Vagina (tissue), 2 donors: ENCODE measurements around the gene ARHGEF17. TPM values are rescaled to one million over a fixed set of nuclear protein-coding genes. Genes with fewer than 3 reads are reported as not detected.
A peak's percentile ranks its signal among the peaks of the same experiment; 100 is the strongest.

Experiments used
- DNase-seq, 2 donors: peaks; one replicate each; pipeline ENCODE4 v3.0.0-alpha.2; 2017; ENCODE audit errors: extremely low spot score in 2 of 2
- H3K27ac ChIP-seq: fragments of 200-600 bp; sonication (generic); one replicate; pipeline ENCODE4 v1.5.1; 2019
- H3K27me3 ChIP-seq: fragments of 200-600 bp; sonication (generic); one replicate; pipeline ENCODE4 v1.5.1; 2019
- H3K36me3 ChIP-seq, 2 donors: fragments of 200-600 bp; sonication (generic); one replicate each; pipeline ENCODE4 v1.5.1; 2017 to 2019
- H3K4me1 ChIP-seq: fragments of 200-600 bp; sonication (generic); one replicate; pipeline ENCODE4 v1.5.1; 2019
- H3K4me3 ChIP-seq, 2 donors: fragments of 200-600 bp; sonication (generic); 1 replicate in 1 of 2; 2 replicates in 1 of 2; pipeline ENCODE4 v1.5.1; 2016 to 2019
- H3K9me3 ChIP-seq: fragments of 200-600 bp; sonication (generic); one replicate; pipeline ENCODE4 v1.5.1; 2019
- CTCF ChIP-seq, 3 experiments: fragments of 450-650 bp in 2 of 3; fragments of 200-600 bp in 1 of 3; sonication (generic) in 1 of 3; IDR thresholded peaks; one replicate each; pipeline ENCODE4 v1.5.1; 2017 to 2019; ENCODE audit warnings: antibody characterized with exemption in 3 of 3, mild to moderate bottlenecking in 2 of 3, moderate library complexity in 2 of 3
- POLR2A ChIP-seq, 2 donors: fragments of 450-650 bp; IDR thresholded peaks; one replicate each; pipeline ENCODE4 v1.6.1; 2017; ENCODE audit warnings: antibody characterized with exemption in 2 of 2, mild to moderate bottlenecking in 2 of 2, moderate library complexity in 2 of 2
- POLR2AphosphoS5 ChIP-seq, 2 donors: sonication (generic); formaldehyde crosslinking; IDR thresholded peaks; one replicate each; pipeline ENCODE4 v1.9.0; 2017; ENCODE audit warnings: antibody characterized with exemption in 2 of 2, mild to moderate bottlenecking in 2 of 2, low read depth in 1 of 2; ENCODE audit not compliant: insufficient read depth in 1 of 2
- intact Hi-C: fragments of 100-400 bp; cut with DNase I; formaldehyde crosslinking; loops from one replicate; pipeline ENCODE4 v1.15.1; 2023
- total RNA-seq: library from RNA; depleted of rRNA; stranded (reverse); fragments of >200 nt; gene quantifications from one replicate; pipeline ENCODE4 v1.2.3, GENCODE V29; 2016

Gene ARHGEF17
- total RNA-seq, 1 donor from 2014 or later: 32.9 TPM

GRCh38 chr11:73350908-73351636 lies 43.0 kb downstream of the ARHGEF17 start:
- TF ChIP-seq POLR2AphosphoS5 (IDR thresholded peaks at IDR 0.05; ENCODE audit: insufficient read depth in 1 of 2, low read depth in 1 of 2) (no peak), POLR2A (IDR thresholded peaks at IDR 0.05) (no peak), CTCF (IDR thresholded peaks at IDR 0.05) (peak; percentile 83 to 95 (median 87))
- Histone ChIP-seq H3K4me1 (peaks cover 22% of the 10 kb centered on the region), H3K27ac (peak overlapping the region; percentile 16), H3K9me3 (no peaks in the 10 kb centered on the region), H3K4me3 (no peak overlapping the region), H3K27me3 (no peaks in the 10 kb centered on the region), H3K36me3 (peaks cover 0 to 3% of the 10 kb centered on the region in 2 donors)
- DNase-seq: no peak
- intact Hi-C loops: loop anchor here (10.0 kb wide), 1 partner anchor 304 kb away; no protein-coding TSS in a partner anchor

DNA sequence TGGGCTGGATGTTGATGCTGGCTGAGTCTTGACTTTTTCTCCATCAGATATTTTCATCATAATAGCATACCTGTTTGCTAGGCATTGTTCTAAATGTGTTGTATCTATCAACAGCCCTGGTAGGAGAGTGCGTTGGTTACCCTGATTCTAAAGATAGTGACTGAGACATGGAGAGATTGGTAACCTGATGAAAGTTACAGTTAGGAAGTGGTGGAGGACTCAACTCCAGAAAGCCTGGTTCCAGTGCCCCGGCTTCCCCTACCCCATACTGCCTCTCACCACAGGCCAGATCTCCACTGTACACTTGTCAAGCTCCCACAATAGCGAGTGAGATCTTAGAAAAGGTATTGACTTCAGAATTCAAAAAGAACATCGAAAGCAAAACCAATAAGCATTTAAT lies 45.3 kb downstream of the ARHGEF17 start:
- intact Hi-C loops: loop anchor here (10.0 kb wide), 1 partner anchor 301 kb away; no protein-coding TSS in a partner anchor
- H3K36me3 ChIP-seq: peaks cover 0 to 13% of the 10 kb centered on the region in 2 donors
- H3K4me3 ChIP-seq: no peak overlapping the region
- no peak overlapping the region for H3K27ac ChIP-seq
- TF ChIP-seq POLR2A (IDR thresholded peaks at IDR 0.05) (no peak), POLR2AphosphoS5 (IDR thresholded peaks at IDR 0.05; ENCODE audit: insufficient read depth in 1 of 2, low read depth in 1 of 2) (no peak), CTCF (IDR thresholded peaks at IDR 0.05) (no peak)
- no peaks in the 10 kb centered on the region for H3K9me3 ChIP-seq
- H3K27me3 ChIP-seq: no peaks in the 10 kb centered on the region
- H3K4me1 ChIP-seq: peaks cover 22% of the 10 kb centered on the region
- no peak for DNase-seq

DNA sequence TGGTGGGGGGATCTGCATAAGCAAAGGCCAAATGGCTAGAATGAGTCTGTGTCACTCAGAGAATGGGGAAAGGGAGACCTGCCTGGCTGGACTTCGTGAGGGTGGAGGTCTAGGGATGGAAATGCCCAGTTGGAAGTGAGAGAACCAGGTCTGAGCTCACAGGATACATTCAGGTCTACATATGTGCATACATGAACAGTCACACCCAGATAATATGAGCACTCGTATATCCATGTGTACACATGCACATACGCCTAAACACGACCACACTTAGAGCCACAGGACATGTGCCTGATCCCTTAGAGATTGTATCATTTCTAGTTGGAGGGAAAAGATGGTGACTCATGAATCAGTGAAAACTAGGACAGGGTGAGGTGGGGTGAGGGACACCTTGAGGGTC lies 47.0 kb downstream of the ARHGEF17 start:
- no peak for DNase-seq
- Histone ChIP-seq H3K27ac (no peak overlapping the region), H3K36me3 (peaks cover 0 to 20% of the 10 kb centered on the region in 2 donors), H3K27me3 (no peaks in the 10 kb centered on the region), H3K4me3 (no peak overlapping the region), H3K9me3 (no peaks in the 10 kb centered on the region), H3K4me1 (peaks cover 13% of the 10 kb centered on the region)
- intact Hi-C loops: loop anchor here (10.0 kb wide), 1 partner anchor 300 kb away; no protein-coding TSS in a partner anchor
- TF ChIP-seq POLR2AphosphoS5 (IDR thresholded peaks at IDR 0.05; ENCODE audit: insufficient read depth in 1 of 2, low read depth in 1 of 2): no peak
- TF ChIP-seq POLR2A (IDR thresholded peaks at IDR 0.05): no peak
- TF ChIP-seq CTCF (IDR thresholded peaks at IDR 0.05): no peak

- Histone ChIP-seq H3K27ac (no peak overlapping the region), H3K27me3 (no peaks in the 10 kb centered on the region), H3K9me3 (no peaks in the 10 kb centered on the region), H3K4me3 (no peak overlapping the region), H3K4me1 (no peaks in the 10 kb centered on the region), H3K36me3 (peaks cover 0 to 40% of the 10 kb centered on the region in 2 donors)
- TF ChIP-seq CTCF (IDR thresholded peaks at IDR 0.05): no peak
- TF ChIP-seq POLR2AphosphoS5 (IDR thresholded peaks at IDR 0.05; ENCODE audit: insufficient read depth in 1 of 2, low read depth in 1 of 2): no peak
- intact Hi-C loops: loop anchor here (10.0 kb wide), 1 partner anchor 298 kb away; no protein-coding TSS in a partner anchor
- DNase-seq: no peak
Measured at GRCh38 chr11:73356979-73357860, 49.1 kb downstream of the ARHGEF17 start.
